GM12875 (cell line): ENCODE results near the gene EIF2D.

ENCODE experiments used
- H3K4me3 ChIP-seq: one replicate; pipeline ENCODE4 v1.5.1; 2011; ENCODE audit warnings: low read depth, low read length, control low read depth
- TF ChIP-seq, protein P1 (sequence below): IDR thresholded peaks from 2 replicates; pipeline ENCODE4 v1.5.1; 2011; ENCODE audit warnings: low read depth, mild to moderate bottlenecking, control low read depth, inconsistent platforms, low read length, moderate library complexity, borderline replicate concordance; ENCODE audit not compliant: insufficient read depth

The EIF2D gene

DNA sequence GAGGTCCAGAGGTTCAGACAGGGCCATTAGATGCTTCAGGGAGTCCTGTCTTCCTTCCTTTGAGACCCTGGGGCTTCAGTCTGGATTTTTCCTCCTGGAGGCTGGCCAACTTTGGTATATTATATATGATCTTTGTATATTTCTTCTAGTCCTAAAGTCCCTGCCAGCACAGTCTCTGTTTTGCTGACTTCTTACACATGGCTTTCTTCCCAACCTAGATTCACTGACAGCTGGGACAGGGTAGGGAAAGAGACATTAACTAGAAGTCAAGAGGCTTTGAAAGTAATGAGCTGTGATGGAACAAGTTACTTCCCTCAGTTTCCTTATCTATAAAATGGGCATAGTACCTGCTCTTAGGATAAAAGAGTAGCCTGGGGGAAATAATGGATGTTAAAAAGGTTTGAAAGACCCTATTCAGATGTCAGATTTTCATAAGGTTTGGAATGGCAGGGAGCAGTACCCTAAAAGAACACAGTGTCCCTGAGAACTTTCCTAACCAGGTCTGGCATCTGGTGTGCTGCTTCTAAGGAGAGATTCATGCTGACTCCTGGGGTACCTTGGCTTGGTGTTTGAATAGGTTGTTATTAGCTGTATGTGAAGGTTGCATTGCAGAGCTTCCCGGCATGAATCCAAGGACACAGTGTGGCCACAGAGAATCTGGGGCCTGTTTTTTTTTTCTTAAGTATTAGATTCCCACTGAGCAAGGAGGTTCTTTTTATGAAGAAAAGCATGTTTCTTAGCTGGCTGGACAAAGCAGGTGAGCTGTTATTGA, 57.4 kb downstream of the EIF2D start:
- TF ChIP-seq, protein P1, sequence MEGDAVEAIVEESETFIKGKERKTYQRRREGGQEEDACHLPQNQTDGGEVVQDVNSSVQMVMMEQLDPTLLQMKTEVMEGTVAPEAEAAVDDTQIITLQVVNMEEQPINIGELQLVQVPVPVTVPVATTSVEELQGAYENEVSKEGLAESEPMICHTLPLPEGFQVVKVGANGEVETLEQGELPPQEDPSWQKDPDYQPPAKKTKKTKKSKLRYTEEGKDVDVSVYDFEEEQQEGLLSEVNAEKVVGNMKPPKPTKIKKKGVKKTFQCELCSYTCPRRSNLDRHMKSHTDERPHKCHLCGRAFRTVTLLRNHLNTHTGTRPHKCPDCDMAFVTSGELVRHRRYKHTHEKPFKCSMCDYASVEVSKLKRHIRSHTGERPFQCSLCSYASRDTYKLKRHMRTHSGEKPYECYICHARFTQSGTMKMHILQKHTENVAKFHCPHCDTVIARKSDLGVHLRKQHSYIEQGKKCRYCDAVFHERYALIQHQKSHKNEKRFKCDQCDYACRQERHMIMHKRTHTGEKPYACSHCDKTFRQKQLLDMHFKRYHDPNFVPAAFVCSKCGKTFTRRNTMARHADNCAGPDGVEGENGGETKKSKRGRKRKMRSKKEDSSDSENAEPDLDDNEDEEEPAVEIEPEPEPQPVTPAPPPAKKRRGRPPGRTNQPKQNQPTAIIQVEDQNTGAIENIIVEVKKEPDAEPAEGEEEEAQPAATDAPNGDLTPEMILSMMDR: no peak

DNA sequence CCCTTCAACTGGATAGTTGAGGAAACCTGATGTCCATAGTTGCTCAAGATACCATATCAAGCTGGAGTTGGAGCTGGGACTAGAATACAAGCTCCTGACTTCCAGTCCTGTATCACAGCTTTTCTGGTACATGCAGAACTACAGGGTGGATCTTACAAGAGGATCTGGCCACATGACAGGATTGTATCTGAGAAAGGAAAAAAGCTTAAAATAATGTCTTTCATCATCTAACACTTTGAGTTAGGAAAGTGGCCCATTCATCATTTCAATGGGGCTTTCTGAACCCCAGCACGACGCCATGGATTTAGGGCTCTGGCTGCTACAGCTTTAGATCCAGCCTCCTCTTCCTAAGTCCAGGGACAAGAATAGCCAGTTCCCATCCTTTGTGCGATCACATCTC, 58.1 kb downstream of the EIF2D start:
- TF ChIP-seq, protein P1: no peak
- no peak overlapping the region for H3K4me3 ChIP-seq

More for the DNA sequence above, 57.4 kb downstream of the EIF2D start:
- H3K4me3 ChIP-seq: no peak overlapping the region

DNA sequence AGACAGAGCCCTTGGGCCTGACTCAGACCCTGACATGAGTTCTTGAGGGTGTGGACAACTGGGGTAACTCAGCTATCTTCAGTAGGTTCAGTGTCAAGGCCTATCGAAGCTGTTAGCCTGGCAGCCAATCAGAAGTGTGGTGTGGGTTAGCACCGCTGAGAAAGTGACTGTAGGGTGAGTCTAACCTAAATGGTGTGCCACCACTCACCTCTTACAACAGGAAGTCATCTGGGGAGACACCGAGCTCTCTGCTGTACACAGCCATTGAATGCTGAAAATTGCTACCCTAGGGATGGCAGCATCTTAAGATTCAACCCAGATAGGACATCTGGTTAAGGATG, 60.3 kb downstream of the EIF2D start:
- TF ChIP-seq, protein P1: no peak
- H3K4me3 ChIP-seq: no peak overlapping the region

DNA sequence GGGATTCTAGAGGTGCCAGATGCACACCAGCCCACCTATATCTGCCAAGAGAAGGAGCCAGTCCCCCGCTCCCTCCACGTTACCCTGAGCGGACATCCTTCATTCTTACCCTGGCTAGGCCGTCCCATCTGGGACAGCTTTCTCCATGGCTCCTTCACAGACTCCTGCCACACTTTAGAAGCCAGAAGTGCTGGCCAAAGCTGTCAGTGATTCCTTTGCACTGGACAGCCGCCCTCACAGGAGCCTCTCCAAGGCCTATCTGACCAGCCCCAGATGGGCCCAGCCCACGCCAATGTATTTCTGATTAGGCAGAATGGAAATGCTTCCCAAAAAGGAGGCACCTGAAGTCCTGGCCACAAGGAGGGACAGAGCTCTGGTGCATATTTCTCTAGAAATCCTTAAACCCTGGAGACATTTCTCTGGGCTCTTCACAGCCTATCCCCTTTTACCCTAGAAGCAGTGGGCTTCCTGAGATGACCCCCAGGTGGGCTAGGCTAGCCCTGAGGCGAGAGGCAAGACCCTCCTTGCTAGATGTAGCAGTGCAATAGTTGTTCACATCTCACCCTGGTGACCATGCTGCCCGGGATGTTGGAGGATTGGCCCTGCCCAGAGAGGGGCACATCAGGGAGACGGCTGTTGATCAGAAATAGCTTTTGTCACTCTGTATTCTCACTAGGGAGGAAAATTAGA, 60.8 kb downstream of the EIF2D start:
- TF ChIP-seq, protein P1: no peak
- no peak overlapping the region for H3K4me3 ChIP-seq

DNA sequence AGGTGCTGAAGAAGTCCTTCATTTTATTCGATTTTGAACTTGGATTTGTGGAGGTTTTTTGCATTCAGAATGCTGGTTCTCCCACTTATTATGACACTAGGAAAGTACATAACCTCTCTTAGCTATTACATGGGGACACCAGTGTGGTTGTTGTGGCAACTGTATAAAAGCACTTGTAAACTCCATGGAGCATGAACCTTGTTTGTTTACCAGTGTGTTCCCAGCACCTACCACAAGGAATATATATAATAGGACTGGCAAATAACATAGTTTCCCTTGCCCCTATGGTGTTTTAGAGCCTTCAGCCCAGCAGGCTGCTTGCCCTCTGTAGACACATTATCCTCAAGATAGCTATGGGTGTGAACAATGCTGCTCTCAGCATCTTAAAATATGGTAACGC, 61.8 kb downstream of the EIF2D start:
- no peak overlapping the region for H3K4me3 ChIP-seq
- TF ChIP-seq, protein P1: no peak

DNA sequence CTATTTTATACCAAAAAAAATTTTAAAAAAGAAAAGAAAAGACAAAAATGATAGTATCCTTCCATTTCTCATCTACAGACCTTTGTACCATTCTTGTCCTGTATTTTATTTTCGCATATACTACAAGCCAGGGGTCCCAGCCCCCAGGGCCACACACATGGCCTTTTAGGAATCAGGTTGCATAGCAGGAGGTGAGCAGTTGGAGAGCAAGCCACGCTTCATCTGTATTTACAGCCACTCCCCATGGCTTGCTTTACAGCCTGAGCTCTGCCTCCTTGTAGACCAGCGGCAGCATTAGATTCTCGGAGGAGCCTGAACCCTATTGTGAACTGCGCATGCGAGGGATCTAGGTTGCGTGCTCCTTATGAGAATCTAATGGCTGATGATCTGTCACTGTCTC, 65.2 kb downstream of the EIF2D start:
- TF ChIP-seq, protein P1: no peak
- H3K4me3 ChIP-seq: no peak overlapping the region

DNA sequence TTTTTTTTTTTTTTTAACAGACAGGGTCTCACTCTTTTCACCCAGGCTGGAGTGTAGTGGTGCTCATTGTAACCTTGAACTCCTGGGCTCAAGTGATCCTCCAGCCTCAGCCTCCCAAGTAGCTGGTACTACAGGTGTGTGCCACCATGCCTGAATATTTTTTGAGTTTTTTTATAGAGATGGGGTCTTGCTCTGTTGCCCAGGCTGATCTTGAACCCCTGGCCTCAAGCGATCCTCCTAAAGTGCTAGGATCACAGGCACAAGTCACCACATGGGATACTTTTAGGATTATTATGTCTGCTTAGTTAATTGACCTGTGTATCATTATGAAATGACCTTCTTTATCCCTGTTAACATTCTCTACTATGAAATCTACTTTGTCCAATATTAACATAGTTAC, 66.9 kb downstream of the EIF2D start:
- no peak overlapping the region for H3K4me3 ChIP-seq
- TF ChIP-seq, protein P1: no peak
